ENCODE results near the gene FARSA. TPM values are rescaled to one million over a fixed set of nuclear protein-coding genes. Genes with fewer than 3 reads are reported as not detected.

FARSA gene
- polyA plus RNA-seq, 1 donor (not counting 4 experiments of a cell fraction or from before 2014, with no cell fraction given): 30.9 TPM

GRCh38 chr19:12872941-12873890 is 60.3 kb downstream of the FARSA start:
- no peaks in the 10 kb centered on the region for H3K9me1 ChIP-seq (ENCODE audit: control insufficient read depth, extremely low read depth, insufficient read depth, low read length)
- no peaks in the 10 kb centered on the region for H4K20me1 ChIP-seq (ENCODE audit: control insufficient read depth, extremely low read depth, insufficient read depth, low read length)
- peak overlapping the region; percentile 88 for H2AFZ ChIP-seq (ENCODE audit: control insufficient read depth, low read length)
- H3K27ac ChIP-seq (ENCODE audit: control insufficient read depth, insufficient read depth, low read length): no peak overlapping the region
- peak overlapping the region; percentile 27 to 49 (median 37) for H3K4me3 ChIP-seq (ENCODE audit: control insufficient read depth in 2 of 3, extremely low read depth in 1 of 3, insufficient read depth in 2 of 3, low read depth in 1 of 3, low read length in 3 of 3)
- H3K27me3 ChIP-seq (ENCODE audit: control insufficient read depth, extremely low read depth, insufficient read depth, low read length): no peaks in the 10 kb centered on the region
- peak; percentile 66 for DNase-seq (ENCODE audit: low read depth, low spot score)
- H3K79me2 ChIP-seq (ENCODE audit: control insufficient read depth, insufficient read depth, low read length): no peaks in the 10 kb centered on the region
- peaks cover 9% of the 10 kb centered on the region for H3K4me1 ChIP-seq (ENCODE audit: control insufficient read depth, extremely low read depth, insufficient read depth, low read length)
- no peak overlapping the region for H3K9ac ChIP-seq (ENCODE audit: control insufficient read depth, extremely low read depth, insufficient read depth, low read length)
- dilution Hi-C loops (cut with MboI; ENCODE audit: extremely low pct_ligation_motif_present, low sequenced_read_pairs): no loop called here
- peak overlapping the region; percentile 83 for H3K4me2 ChIP-seq (ENCODE audit: control insufficient read depth, extremely low read depth, insufficient read depth, low read depth, low read length)
- TF ChIP-seq CTCF (optimal IDR thresholded peaks at IDR 0.05 in 1 of 3, IDR thresholded peaks at IDR 0.05 in 1 of 3, conservative IDR thresholded peaks at IDR 0.05 in 1 of 3; ENCODE audit: extremely low read depth in 1 of 3, insufficient read depth in 2 of 3, low read length in 3 of 3) (peak in 1 of 3 experiments; percentile 37), EZH2 (IDR thresholded peaks at IDR 0.05; ENCODE audit: low read length) (no peak)
- peaks cover 0 to 1% of the 10 kb centered on the region in 2 experiments for H3K36me3 ChIP-seq (ENCODE audit: control insufficient read depth in 2 of 2, extremely low read depth in 1 of 2, insufficient read depth in 2 of 2, low read length in 2 of 2)
- FAIRE-seq: no peak
- H3K9me3 ChIP-seq (ENCODE audit: control insufficient read depth, low read depth, low read length): no peaks in the 10 kb centered on the region

Small RNA genes within 50 kb of the gene (small RNA-seq; reads per million reads assigned to genes)
- gene MIR5695 (ENCODE audit: insufficient read length in 3 of 3, low read depth in 3 of 3, low replicate concordance in 1 of 3): 0 reads per million in 3 experiments
- 0.13 to 4.0 (median 0.75) reads per million in 3 experiments for gene MIR6515 (ENCODE audit: insufficient read length in 3 of 3, low read depth in 3 of 3, low replicate concordance in 1 of 3)

Other genes starting within 250 kb of the FARSA start
- not detected in 3 replicates for gene GNG14, start 245.7 kb downstream of the FARSA start, polyA plus RNA-seq
- gene FBXW9, start 237.1 kb downstream of the FARSA start, polyA plus RNA-seq: 5.6 to 11.2 TPM (median 8.1 TPM) in 3 replicates
- 75.3 to 115 TPM (median 105 TPM) in 3 replicates for gene TNPO2, start 209.8 kb downstream of the FARSA start, polyA plus RNA-seq
- 148 to 170 TPM (median 153 TPM) in 3 replicates for gene TRIR, start 199.0 kb downstream of the FARSA start, polyA plus RNA-seq
- gene GET3, start 196.2 kb downstream of the FARSA start, polyA plus RNA-seq: 104 to 173 TPM (median 138 TPM) in 3 replicates
- gene BEST2, start 181.9 kb downstream of the FARSA start, polyA plus RNA-seq: 0.03 TPM in 1 of 3 replicates, not detected in the others
- 19.0 to 27.4 TPM (median 21.9 TPM) in 3 replicates for gene HOOK2, start 158.2 kb downstream of the FARSA start, polyA plus RNA-seq
- gene JUNB, start 142.2 kb downstream of the FARSA start, polyA plus RNA-seq: 34.9 to 85.1 TPM (median 40.8 TPM) in 3 replicates
- 119 to 301 TPM (median 154 TPM) in 3 replicates for gene PRDX2, start 131.9 kb downstream of the FARSA start, polyA plus RNA-seq
- gene THSD8, start 131.6 kb downstream of the FARSA start, polyA plus RNA-seq: 0.41 to 6.6 TPM (median 2.9 TPM) in 3 replicates
- 12.7 to 32.5 TPM (median 19.7 TPM) in 3 replicates for gene RNASEH2A, start 127.1 kb downstream of the FARSA start, polyA plus RNA-seq
- gene RTBDN, start 99.1 kb downstream of the FARSA start, polyA plus RNA-seq: not detected in 3 replicates
- 0.09 to 0.13 TPM (median 0.11 TPM) in 3 replicates for gene MAST1, start 95.2 kb downstream of the FARSA start, polyA plus RNA-seq
- gene DNASE2, start 52.3 kb downstream of the FARSA start, polyA plus RNA-seq: 23.5 to 38.3 TPM (median 27.2 TPM) in 3 replicates
- not detected in 3 replicates for gene KLF1, start 46.5 kb downstream of the FARSA start, polyA plus RNA-seq
- gene GCDH, start 42.6 kb downstream of the FARSA start, polyA plus RNA-seq: 9.9 to 16.8 TPM (median 11.5 TPM) in 3 replicates
- 0.07 to 0.10 TPM in 2 of 3 replicates, not detected in the other for gene SYCE2, start 14.4 kb downstream of the FARSA start, polyA plus RNA-seq
- gene CALR, start 4.9 kb upstream of the FARSA start, polyA plus RNA-seq: 785 to 1,497 TPM (median 899 TPM) in 3 replicates
- gene RAD23A, start 12.2 kb upstream of the FARSA start, polyA plus RNA-seq: 20.3 to 63.3 TPM (median 23.7 TPM) in 3 replicates
- gene GADD45GIP1, start 23.5 kb upstream of the FARSA start, polyA plus RNA-seq: 27.8 to 38.4 TPM (median 35.5 TPM) in 3 replicates
- gene DAND5, start 35.9 kb upstream of the FARSA start, polyA plus RNA-seq: 0.09 TPM in 1 of 3 replicates, not detected in the others
- gene NFIX, start 61.8 kb upstream of the FARSA start, polyA plus RNA-seq: 3.1 to 21.4 TPM (median 5.2 TPM) in 3 replicates
- gene LYL1, start 169.1 kb upstream of the FARSA start, polyA plus RNA-seq: 0.07 to 0.26 TPM (median 0.13 TPM) in 3 replicates
- 30.9 to 44.6 TPM (median 34.5 TPM) in 3 replicates for gene TRMT1, start 183.0 kb upstream of the FARSA start, polyA plus RNA-seq
- 32.9 to 63.2 TPM (median 56.4 TPM) in 3 replicates for gene NACC1, start 184.6 kb upstream of the FARSA start, polyA plus RNA-seq
- 61.3 to 77.7 TPM (median 65.2 TPM) in 3 replicates for gene STX10, start 216.7 kb upstream of the FARSA start, polyA plus RNA-seq
- gene IER2, start 216.7 kb upstream of the FARSA start, polyA plus RNA-seq: 9.9 to 38.9 TPM (median 14.4 TPM) in 3 replicates